Measurements from ENCODE around the gene SNAPC2.
A peak's percentile ranks its signal among the peaks of the same experiment; 100 is the strongest.

Gene SNAPC2, protein sequence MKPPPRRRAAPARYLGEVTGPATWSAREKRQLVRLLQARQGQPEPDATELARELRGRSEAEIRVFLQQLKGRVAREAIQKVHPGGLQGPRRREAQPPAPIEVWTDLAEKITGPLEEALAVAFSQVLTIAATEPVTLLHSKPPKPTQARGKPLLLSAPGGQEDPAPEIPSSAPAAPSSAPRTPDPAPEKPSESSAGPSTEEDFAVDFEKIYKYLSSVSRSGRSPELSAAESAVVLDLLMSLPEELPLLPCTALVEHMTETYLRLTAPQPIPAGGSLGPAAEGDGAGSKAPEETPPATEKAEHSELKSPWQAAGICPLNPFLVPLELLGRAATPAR

DNA sequence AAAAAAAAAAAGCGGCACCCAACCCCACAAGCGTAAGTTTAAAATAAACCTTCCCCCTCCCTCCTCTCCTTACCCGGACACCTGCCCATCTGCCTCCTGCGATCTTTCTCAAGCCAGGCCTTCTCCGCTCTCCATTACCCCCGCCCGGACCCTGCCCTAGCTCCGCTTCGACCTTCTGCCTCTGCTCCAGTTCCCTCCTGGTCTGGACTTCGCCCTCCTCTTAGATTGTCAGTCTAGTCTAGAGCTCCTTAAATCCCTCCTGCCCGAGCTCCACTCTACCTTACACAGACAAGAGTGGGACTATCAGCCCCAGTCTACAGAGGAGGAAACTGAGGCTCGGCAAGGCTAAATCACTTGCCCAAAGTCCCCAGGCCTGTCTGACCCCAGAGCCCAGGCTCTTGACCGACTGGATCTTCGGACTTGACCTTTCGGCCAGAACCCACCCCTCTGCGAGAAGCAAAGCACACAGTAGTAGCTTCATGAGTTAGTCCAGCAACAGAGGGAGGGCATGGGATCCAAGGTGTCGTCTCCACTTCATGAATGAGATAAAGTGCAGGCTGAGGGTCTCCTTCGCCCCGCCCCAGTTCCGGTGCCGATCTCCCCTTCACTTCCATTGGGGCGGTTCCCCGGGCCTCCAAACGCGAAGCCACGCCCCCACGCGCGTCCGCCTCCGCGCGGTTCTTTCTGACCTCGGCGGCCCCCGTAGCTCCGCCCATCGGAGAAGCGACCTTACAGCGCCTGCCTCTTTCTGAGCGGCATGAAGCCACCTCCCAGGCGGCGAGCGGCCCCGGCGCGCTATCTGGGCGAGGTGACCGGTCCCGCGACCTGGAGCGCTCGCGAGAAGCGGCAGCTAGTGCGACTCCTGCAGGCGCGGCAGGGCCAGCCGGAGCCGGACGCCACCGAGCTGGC lies at the start of gene SNAPC2:
Gene SNAPC2, plus strand, starts transcription at position 729 of the 909 bp plus-strand sequence. Its CDS starts 29 bp downstream, at position 758.
- no peak for TF ChIP-seq CTCF (IDR thresholded peaks at IDR 0.05; ENCODE audit: low read depth, low read length, missing control alignments)
- in situ Hi-C loops (cut with HindIII; ENCODE audit: low sequenced_read_pairs): no loop called here
- peak within 1 kb of the TSS; percentile 64 for H3K4me3 ChIP-seq (ENCODE audit: low read depth, low read length)
- DNase-seq (ENCODE audit: low read depth): peak; percentile 84

- H3K4me3 ChIP-seq (ENCODE audit: low read depth, low read length): no peak overlapping the region
- DNase-seq (ENCODE audit: low read depth): no peak
- TF ChIP-seq CTCF (IDR thresholded peaks at IDR 0.05; ENCODE audit: low read depth, low read length, missing control alignments): no peak
- in situ Hi-C loops (cut with HindIII; ENCODE audit: low sequenced_read_pairs): no loop called here
Observed at GRCh38 chr19:7870571-7871436, 49.3 kb upstream of the SNAPC2 start.

- DNase-seq (ENCODE audit: low read depth): peak; percentile 72
- no peak for TF ChIP-seq CTCF (IDR thresholded peaks at IDR 0.05; ENCODE audit: low read depth, low read length, missing control alignments)
- in situ Hi-C loops (cut with HindIII; ENCODE audit: low sequenced_read_pairs): no loop called here
- peak overlapping the region; percentile 18 for H3K4me3 ChIP-seq (ENCODE audit: low read depth, low read length)
Observed at GRCh38 chr19:7871437-7872305, 48.5 kb upstream of the SNAPC2 start.

GRCh38 chr19:7872306-7873204 lies 47.6 kb upstream of the SNAPC2 start:
- in situ Hi-C loops (cut with HindIII; ENCODE audit: low sequenced_read_pairs): no loop called here
- no peak overlapping the region for H3K4me3 ChIP-seq (ENCODE audit: low read depth, low read length)
- TF ChIP-seq CTCF (IDR thresholded peaks at IDR 0.05; ENCODE audit: low read depth, low read length, missing control alignments): no peak
- DNase-seq (ENCODE audit: low read depth): no peak

DNA sequence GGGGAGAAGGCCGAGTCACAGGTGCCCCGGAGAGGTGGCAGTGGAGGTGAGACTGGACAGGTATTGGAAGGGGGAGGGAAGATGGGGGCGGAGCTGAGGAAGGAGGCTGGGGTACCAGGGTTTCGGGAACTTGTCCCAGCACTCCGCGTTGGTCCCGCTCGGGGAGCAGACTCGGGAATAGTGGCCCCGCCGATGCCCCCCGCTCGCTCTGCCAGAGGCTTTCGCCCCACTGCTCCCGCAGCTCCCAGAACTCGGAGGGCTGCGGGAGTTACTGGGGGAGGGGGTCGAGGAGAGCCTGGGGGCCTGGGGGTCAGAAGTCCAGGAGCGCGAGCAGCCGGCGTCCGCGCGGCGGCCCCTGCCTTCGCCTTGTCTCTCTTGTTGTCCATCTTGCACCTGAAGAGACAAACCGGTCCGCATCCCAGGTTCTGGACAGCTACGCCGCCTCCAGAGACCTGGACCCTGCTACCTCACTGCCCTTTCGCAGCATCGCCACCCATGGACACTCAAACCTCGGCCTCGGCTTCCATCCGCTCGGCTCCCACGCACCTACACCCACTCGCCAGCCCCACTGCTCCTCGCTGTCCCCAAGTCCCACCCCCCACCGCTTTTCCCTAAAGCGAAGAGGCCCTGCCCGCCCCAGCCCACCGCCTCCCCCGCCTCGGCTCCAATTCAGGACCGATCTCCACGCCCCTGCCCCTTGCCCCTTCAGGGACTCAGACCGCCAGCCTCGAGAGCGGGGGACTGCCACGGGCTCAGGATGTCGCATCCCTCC lies 46.6 kb upstream of the SNAPC2 start:
- H3K4me3 ChIP-seq (ENCODE audit: low read depth, low read length): peak overlapping the region; percentile 25
- in situ Hi-C loops (cut with HindIII; ENCODE audit: low sequenced_read_pairs): no loop called here
- no peak for TF ChIP-seq CTCF (IDR thresholded peaks at IDR 0.05; ENCODE audit: low read depth, low read length, missing control alignments)
- no peak for DNase-seq (ENCODE audit: low read depth)
